Heart left ventricle (tissue), 16 donors: ENCODE results near the gene C19orf44. TPM values are rescaled to one million over a fixed set of nuclear protein-coding genes. Genes with fewer than 3 reads are reported as not detected.

Experiments
- ATAC-seq, 4 donors: fragments of 200-7000 bp; cut with Tn5 transposase; one replicate each; pipeline ENCODE4 v1.9.1; 2020 to 2022; ENCODE audit warnings: moderate library complexity in 4 of 4, mild to moderate bottlenecking in 3 of 4, moderate number of reproducible peaks in 1 of 4
- DNase-seq, 5 donors: peaks; one replicate each; pipeline ENCODE4 v3.0.0-alpha.2; 2020
- H3K27ac ChIP-seq, 12 donors: fragments of 200-600 bp; sonication (generic) in 4 of 12; one replicate each; pipeline versions ENCODE4 v1.5.0 to v1.8.0; 2016 to 2022; ENCODE audit warnings: mild to moderate bottlenecking in 2 of 12
- H3K27me3 ChIP-seq, 9 donors: fragments of 200-600 bp; sonication (generic) in 2 of 9; one replicate each; pipeline versions ENCODE4 v1.5.1 to v1.8.0; 2016 to 2022; ENCODE audit warnings: mild to moderate bottlenecking in 3 of 9
- H3K36me3 ChIP-seq, 9 donors: fragments of 200-600 bp; sonication (generic) in 2 of 9; one replicate each; pipeline versions ENCODE4 v1.5.0 to v1.8.0; 2018 to 2022; ENCODE audit warnings: mild to moderate bottlenecking in 2 of 9
- H3K4me1 ChIP-seq, 12 donors: fragments of 200-600 bp; sonication (generic) in 4 of 12; one replicate each; pipeline versions ENCODE4 v1.5.0 to v1.8.0; 2016 to 2022; ENCODE audit warnings: mild to moderate bottlenecking in 3 of 12
- H3K4me3 ChIP-seq, 12 donors: fragments of 200-600 bp; sonication (generic) in 4 of 12; one replicate each; pipeline versions ENCODE4 v1.5.0 to v1.8.0; 2017 to 2022; ENCODE audit warnings: mild to moderate bottlenecking in 9 of 12, moderate library complexity in 4 of 12
- H3K9me3 ChIP-seq, 12 donors: fragments of 200-600 bp; sonication (generic) in 4 of 12; one replicate each; pipeline versions ENCODE4 v1.5.0 to v1.8.0; 2016 to 2022; ENCODE audit warnings: mild to moderate bottlenecking in 1 of 12
- POLR2A ChIP-seq, 2 donors: fragments of 450-650 bp; IDR thresholded peaks; one replicate each; pipeline ENCODE4 v1.6.1; 2017; ENCODE audit warnings: antibody characterized with exemption in 2 of 2, mild to moderate bottlenecking in 2 of 2, moderate library complexity in 2 of 2
- WGBS, 4 donors: extraction: QIAGEN DNeasy Blood & Tissue Kit in 2 of 4; methylation state at CpG; one replicate each; pipeline versions ENCODE4 v1.1.5 to v1.1.7; 2013 to 2018; 5-methylcytosine and 5-hydroxymethylcytosine counted together
- intact Hi-C, 10 donors: fragments of 100-400 bp; cut with DNase I; formaldehyde crosslinking; loops; one replicate each; pipeline versions ENCODE4 v1.11.1 to v1.14.2; 2022
- polyA plus RNA-seq, 2 donors: library from polyadenylated mRNA; stranded (reverse); fragments of 200-250 nt; gene quantifications; one replicate each; pipeline ENCODE4 v1.2.3, GENCODE V29; 2013
- total RNA-seq, 9 donors: library from RNA; depleted of rRNA in 2 of 9; stranded (reverse); fragments of >200 nt in 2 of 9; fragmentation: NEBNext Ultra II Directional in 3 of 9; extraction: Animal tissue kit (Norgen Biotek cat#: 25700) in 3 of 9; gene quantifications; one replicate each; pipeline versions ENCODE4 v1.1.0 to v1.2.4, GENCODE V29; 2016 to 2023
- TF ChIP-seq, protein P1 (sequence below), 12 donors: fragments of 200-600 bp; sonication (generic) in 4 of 12; IDR thresholded peaks; one replicate each; pipeline versions ENCODE4 v1.5.0 to v1.8.0; 2018 to 2022; ENCODE audit warnings: antibody characterized with exemption in 12 of 12, mild to moderate bottlenecking in 5 of 12
- donor health status: ischemic (EF 13 %, LVEDD 7.1; RV severe dilation, severe dysfunction).
- donor health status: healthy with polysubstance abuse.
- donor health status: DM: no; HTN: yes; CAD: no.
- donor health status: DM: no; HTN: no; CAD: no.
- donor health status: ischemic (EF 25% LVEDD 6.9; RV normal size, moderate dysfunction).
- donor health status: ischemic (EF 25% LVEDD 5.7; RV mildly dilated, moderate dysfunction).
- donor health status: healthy.
- donor health status: DM: yes; HTN: yes; CAD: no.
- donor health status: ischemic (EF 35%, LVEDD 5.7; RV mildly dilated, moderate dysfunction).
- donor health status: nonischemic (EF 11% LVEDD 7.7; RV severe dilation, severe dysfunction).
- donor health status: DM: yes; HTN: yes; CAD: no.
- donor health status: PGD.
- donor health status: ischemic (EF 29% LVEDD 5.4; RV normal size, mild dysfunction).
- donor health status: nonischemic (EF 23%, LVEDD 6.1; RV moderate dilation, normal function).

Gene C19orf44
- total and polyA plus RNA-seq, 11 donors = 1.6 to 4.8 (median 3.3) TPM

DNA sequence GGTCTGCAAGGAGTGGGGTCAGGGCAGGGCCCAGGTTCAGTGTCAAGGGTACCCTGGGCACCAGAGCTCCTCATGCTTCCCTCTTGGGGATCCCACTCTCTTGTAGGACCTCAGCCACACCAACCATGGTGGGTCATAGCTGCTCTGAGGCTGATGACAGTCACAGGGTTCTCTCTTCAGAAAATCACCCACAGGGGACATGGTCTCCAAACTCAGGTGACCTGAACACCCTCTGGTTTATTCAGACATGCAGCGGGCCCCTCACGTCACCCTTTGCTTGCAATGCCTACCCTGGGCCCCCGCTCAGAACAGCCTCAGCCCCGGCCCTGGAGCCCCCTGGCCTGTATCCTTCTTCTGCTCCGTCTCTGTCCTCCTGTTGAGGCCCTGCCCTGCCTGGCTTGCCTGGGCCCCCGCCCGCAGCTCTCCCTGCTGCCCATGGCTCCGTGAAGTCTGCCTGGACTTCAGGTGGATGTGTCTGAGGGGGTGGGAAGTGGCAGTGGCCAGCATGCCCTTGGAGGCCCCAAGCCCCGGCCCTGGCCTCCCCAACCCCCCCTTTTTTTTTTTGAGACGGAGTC lies 25.6 kb downstream of the C19orf44 start:
- no peaks in the 10 kb centered on the region for H3K9me3 ChIP-seq
- TF ChIP-seq, protein P1, sequence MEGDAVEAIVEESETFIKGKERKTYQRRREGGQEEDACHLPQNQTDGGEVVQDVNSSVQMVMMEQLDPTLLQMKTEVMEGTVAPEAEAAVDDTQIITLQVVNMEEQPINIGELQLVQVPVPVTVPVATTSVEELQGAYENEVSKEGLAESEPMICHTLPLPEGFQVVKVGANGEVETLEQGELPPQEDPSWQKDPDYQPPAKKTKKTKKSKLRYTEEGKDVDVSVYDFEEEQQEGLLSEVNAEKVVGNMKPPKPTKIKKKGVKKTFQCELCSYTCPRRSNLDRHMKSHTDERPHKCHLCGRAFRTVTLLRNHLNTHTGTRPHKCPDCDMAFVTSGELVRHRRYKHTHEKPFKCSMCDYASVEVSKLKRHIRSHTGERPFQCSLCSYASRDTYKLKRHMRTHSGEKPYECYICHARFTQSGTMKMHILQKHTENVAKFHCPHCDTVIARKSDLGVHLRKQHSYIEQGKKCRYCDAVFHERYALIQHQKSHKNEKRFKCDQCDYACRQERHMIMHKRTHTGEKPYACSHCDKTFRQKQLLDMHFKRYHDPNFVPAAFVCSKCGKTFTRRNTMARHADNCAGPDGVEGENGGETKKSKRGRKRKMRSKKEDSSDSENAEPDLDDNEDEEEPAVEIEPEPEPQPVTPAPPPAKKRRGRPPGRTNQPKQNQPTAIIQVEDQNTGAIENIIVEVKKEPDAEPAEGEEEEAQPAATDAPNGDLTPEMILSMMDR (IDR thresholded peaks at IDR 0.05) = no peak
- no peak for TF ChIP-seq POLR2A (IDR thresholded peaks at IDR 0.05)
- no peaks in the 10 kb centered on the region for H3K27me3 ChIP-seq
- intact Hi-C loops = no loop called here
- H3K4me3 ChIP-seq = no peak overlapping the region
- H3K4me1 ChIP-seq = no peaks in the 10 kb centered on the region
- H3K36me3 ChIP-seq = peaks cover 4 to 100% (median 98%) of the 10 kb centered on the region in 9 donors
- DNase-seq = no peak
- H3K27ac ChIP-seq = no peak overlapping the region
- 91 to 95% (median 94%) methylated on average over 10 of the region's 10 CpGs for WGBS, 4 donors
- ATAC-seq = no peak

DNA sequence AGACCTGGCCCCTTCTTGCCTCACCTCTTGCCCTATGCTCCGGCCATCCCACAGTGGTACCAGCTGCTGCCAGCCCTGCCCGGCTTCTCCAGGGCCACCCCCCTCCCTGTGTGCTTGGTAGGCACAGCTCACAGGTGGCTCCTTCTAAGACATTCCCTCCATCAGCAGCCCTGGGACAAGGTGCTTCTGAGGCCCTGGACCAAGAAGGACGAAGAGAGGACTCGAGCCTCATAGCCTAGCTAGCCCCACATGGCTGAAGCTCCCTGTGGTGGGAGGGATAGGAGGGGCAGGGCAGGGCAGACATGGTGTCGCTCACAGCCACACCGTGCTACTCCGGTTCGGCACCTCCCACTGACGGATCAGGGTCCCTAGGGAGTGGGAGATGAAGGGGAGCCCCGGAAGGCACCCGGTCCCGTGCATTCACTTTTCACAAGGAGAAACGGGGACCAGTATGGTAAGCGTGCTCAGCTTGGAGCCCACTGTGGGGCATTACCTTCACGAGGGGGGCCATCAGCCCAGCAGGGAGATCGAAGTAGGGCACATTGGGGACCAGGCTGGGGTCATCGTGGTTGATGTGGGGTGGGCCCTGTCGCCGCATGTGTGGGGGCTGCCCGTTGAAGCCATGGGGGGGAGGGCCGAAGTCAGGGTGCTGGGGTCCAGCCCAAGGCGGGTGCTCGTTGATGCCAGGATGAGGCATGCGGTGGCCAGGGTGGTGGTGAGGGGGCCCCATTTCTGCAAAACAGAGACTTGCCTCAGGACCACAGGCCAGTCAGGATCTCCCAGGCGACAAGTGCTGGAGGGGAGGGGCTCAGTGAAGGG lies 26.6 kb downstream of the C19orf44 start:
- Histone ChIP-seq H3K27me3 (no peaks in the 10 kb centered on the region), H3K36me3 (peaks cover 4 to 100% (median 100%) of the 10 kb centered on the region in 9 donors), H3K27ac (no peak overlapping the region), H3K9me3 (no peaks in the 10 kb centered on the region), H3K4me1 (no peaks in the 10 kb centered on the region), H3K4me3 (no peak overlapping the region)
- DNase-seq = no peak
- 92 to 95% (median 93%) methylated on average over 25 of the region's 25 CpGs for WGBS, 4 donors
- TF ChIP-seq, protein P1 (IDR thresholded peaks at IDR 0.05) = no peak
- no peak for TF ChIP-seq POLR2A (IDR thresholded peaks at IDR 0.05)
- intact Hi-C loops = no loop called here
- ATAC-seq = no peak

DNA sequence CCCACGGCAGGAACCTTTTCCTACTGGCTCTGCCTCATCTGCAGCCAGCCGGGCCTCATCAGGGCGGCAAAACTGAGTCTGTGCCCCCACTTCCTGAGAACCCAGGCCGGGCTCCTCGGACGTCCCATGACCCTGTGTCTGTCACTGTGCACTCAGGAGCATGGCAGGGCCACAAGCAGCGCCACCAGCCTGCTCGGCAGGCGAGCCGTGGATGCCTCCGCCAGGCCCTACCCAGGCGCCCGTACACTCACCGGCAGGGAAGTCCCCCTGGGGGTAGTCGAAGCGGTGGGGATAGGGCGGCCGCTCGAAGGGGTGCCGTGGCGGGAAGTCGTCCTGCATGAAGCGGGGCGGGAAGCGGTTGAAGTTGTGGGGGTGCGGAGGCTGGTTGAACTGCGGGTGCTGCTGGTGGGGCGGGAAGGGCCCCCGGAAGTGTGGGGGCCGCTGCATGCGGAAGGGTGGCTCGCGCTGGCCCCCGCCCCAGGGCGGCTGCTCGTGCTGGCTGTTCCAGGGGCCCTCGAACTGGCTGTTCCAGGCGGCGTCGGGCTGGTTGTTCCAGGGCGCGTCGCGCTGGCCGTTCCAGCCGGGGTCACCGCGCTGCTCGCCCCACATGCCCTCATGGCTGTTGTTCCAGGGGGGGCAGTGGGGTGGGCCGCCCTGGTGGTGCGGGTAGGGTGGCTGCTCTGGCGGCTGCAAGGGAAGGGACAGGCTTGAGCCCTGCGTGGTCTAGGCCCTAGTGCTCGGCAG lies 29.0 kb downstream of the C19orf44 start:
- TF ChIP-seq, protein P1 (IDR thresholded peaks at IDR 0.05) = no peak
- H3K36me3 ChIP-seq = peaks cover 4 to 100% (median 100%) of the 10 kb centered on the region in 9 donors
- no peaks in the 10 kb centered on the region for H3K4me1 ChIP-seq
- DNase-seq = no peak
- no peak overlapping the region for H3K4me3 ChIP-seq
- peak in 1 of 4 donors; percentile 9 for ATAC-seq
- H3K27ac ChIP-seq = no peak overlapping the region
- no peaks in the 10 kb centered on the region for H3K9me3 ChIP-seq
- intact Hi-C loops = no loop called here
- no peaks in the 10 kb centered on the region for H3K27me3 ChIP-seq
- 95 to 97% (median 97%) methylated on average over 41 to 54 of the region's 54 CpGs for WGBS, 4 donors
